ENCODE results near the gene TUBGCP3.

DNA sequence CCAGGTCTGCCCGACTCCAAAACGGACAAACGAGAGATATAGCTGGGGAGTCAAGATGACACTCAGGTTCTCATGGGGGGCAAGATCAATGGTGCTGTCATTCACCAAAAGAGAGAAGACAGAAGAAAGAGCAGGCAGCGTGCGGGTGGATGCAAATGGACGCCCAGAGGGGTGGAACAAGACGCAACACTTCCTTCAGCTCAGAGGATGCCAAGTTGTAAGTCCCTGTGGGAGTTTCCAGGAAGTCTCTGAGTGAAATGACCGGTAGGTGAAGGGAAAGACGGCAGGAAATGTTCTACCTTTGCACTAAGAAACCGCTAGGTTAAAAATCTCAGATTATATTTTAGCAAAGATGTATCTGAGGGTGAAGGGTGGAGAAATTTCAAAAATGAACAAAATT lies 26.5 kb downstream of the TUBGCP3 start:
- TF ChIP-seq, protein P1, sequence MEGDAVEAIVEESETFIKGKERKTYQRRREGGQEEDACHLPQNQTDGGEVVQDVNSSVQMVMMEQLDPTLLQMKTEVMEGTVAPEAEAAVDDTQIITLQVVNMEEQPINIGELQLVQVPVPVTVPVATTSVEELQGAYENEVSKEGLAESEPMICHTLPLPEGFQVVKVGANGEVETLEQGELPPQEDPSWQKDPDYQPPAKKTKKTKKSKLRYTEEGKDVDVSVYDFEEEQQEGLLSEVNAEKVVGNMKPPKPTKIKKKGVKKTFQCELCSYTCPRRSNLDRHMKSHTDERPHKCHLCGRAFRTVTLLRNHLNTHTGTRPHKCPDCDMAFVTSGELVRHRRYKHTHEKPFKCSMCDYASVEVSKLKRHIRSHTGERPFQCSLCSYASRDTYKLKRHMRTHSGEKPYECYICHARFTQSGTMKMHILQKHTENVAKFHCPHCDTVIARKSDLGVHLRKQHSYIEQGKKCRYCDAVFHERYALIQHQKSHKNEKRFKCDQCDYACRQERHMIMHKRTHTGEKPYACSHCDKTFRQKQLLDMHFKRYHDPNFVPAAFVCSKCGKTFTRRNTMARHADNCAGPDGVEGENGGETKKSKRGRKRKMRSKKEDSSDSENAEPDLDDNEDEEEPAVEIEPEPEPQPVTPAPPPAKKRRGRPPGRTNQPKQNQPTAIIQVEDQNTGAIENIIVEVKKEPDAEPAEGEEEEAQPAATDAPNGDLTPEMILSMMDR (IDR thresholded peaks at IDR 0.05; ENCODE audit: insufficient read depth, low read length, poor library complexity, severe bottlenecking), result no peak
- TF ChIP-seq EZH2phosphoT487 (conservative IDR thresholded peaks at IDR 0.05; ENCODE audit: low read length), result no peak

Measured in SU-DHL-6 (cell line).